Effector memory CD4-positive, alpha-beta T cell (primary cell): ENCODE results near the gene RARS2.

Source experiments
- DNase-seq, 3 donors: peaks; one replicate each; pipeline ENCODE4 v3.0.0-alpha.2; 2020
- H3K27ac ChIP-seq: 2 replicates; pipeline ENCODE4 v1.7.0; 2013; ENCODE audit warnings: mild to moderate bottlenecking, low read length, moderate library complexity; ENCODE audit not compliant: insufficient read depth, poor library complexity, severe bottlenecking
- H3K27me3 ChIP-seq: replicated peaks from 2 replicates; pipeline ENCODE4 v1.7.0; 2013; ENCODE audit warnings: mild to moderate bottlenecking, low read length; ENCODE audit not compliant: insufficient read depth, control insufficient read depth, poor library complexity, severe bottlenecking
- H3K36me3 ChIP-seq: 2 replicates; pipeline ENCODE4 v1.7.0; 2013; ENCODE audit warnings: mild to moderate bottlenecking, low read length, moderate library complexity; ENCODE audit not compliant: control insufficient read depth, insufficient read depth
- H3K4me1 ChIP-seq: 2 replicates; pipeline ENCODE4 v1.7.0; 2013; ENCODE audit warnings: low read length, mild to moderate bottlenecking; ENCODE audit not compliant: control insufficient read depth, insufficient read depth, poor library complexity, severe bottlenecking
- H3K4me3 ChIP-seq: 2 replicates; pipeline ENCODE4 v1.7.0; 2013; ENCODE audit warnings: low read length, low read depth, mild to moderate bottlenecking; ENCODE audit not compliant: insufficient read depth, poor library complexity, severe bottlenecking
- H3K9me3 ChIP-seq: 2 replicates; pipeline ENCODE4 v1.7.0; 2013; ENCODE audit warnings: mild to moderate bottlenecking, low read length, moderate library complexity; ENCODE audit not compliant: control insufficient read depth

Gene RARS2

GRCh38 chr6:87544474-87544735, 45.4 kb downstream of the RARS2 start:
- no peak for DNase-seq
- Histone ChIP-seq H3K4me1 (no peaks in the 10 kb centered on the region), H3K27me3 (no peaks in the 10 kb centered on the region), H3K4me3 (no peak overlapping the region), H3K36me3 (peaks cover 51% of the 10 kb centered on the region), H3K27ac (no peak overlapping the region), H3K9me3 (no peaks in the 10 kb centered on the region)

DNA sequence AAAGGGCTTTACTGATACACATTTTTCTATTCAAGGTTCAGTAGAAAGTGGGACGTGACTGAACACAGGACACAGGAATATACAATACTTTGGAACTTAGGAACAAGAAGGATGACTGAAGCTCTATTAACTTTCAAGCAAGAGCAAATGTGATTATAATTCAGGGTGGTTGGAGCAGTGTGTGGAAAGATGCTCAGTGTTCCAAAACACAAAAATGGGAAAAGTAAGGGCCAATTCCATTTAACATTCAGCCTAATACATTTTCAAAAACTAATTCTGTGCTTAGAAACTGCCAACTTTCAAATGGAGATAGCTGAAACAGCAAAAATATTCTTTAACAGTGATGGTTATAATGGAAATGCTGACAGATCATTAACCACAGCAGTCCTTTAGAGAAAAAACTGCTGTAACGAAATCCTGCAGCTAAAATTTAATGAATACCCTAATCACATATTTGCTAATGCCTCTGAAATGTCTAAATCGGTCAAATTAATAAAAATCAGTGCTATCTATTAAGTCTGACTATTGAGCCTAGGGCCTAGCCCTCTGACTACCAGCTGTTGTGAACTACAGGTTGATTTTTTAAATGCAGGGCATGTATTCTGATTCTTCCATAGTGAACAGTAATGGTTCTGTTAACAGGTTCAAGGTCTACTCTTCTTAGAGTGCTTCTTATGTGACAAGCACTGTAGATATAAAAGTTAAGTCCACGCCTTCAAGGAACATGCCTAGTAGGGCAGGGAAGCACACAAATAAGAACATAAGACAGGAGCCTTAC, 45.9 kb downstream of the RARS2 start:
- Histone ChIP-seq H3K4me3 (no peak overlapping the region), H3K27ac (no peak overlapping the region), H3K9me3 (no peaks in the 10 kb centered on the region), H3K36me3 (peaks cover 56% of the 10 kb centered on the region), H3K27me3 (no peaks in the 10 kb centered on the region), H3K4me1 (no peaks in the 10 kb centered on the region)
- no peak for DNase-seq

GRCh38 chr6:87541744-87542143, 48.0 kb downstream of the RARS2 start:
- no peak for DNase-seq
- Histone ChIP-seq H3K4me1 (no peaks in the 10 kb centered on the region), H3K27ac (no peak overlapping the region), H3K9me3 (no peaks in the 10 kb centered on the region), H3K36me3 (peaks cover 49% of the 10 kb centered on the region), H3K4me3 (no peak overlapping the region), H3K27me3 (no peaks in the 10 kb centered on the region)

- H3K27ac ChIP-seq: no peak overlapping the region
- H3K4me1 ChIP-seq: no peaks in the 10 kb centered on the region
- H3K4me3 ChIP-seq: no peak overlapping the region
- H3K9me3 ChIP-seq: no peaks in the 10 kb centered on the region
- DNase-seq: no peak
- H3K27me3 ChIP-seq: no peaks in the 10 kb centered on the region
- peaks cover 42% of the 10 kb centered on the region for H3K36me3 ChIP-seq
Observed at GRCh38 chr6:87541041-87541440, 48.7 kb downstream of the RARS2 start.

DNA sequence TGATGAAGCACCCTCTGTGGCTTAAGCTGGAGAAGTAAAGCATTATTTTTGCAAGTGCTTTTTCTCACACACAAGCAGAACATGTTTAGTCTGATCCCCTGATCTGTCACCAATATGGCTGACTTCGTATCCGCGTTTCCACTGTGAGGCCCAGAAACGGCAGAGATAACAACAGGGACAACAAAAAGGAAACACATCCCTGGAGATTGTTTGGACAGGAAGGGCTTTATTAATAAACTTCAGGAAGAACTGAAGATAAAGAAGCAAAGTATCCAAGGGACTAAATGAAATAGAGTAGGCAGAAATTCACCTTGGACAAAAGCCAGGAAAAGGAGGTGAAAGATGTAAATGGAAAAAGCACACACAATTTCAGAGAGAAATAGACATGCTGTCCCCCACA, 49.2 kb downstream of the RARS2 start:
- Histone ChIP-seq H3K27me3 (no peaks in the 10 kb centered on the region), H3K4me3 (no peak overlapping the region), H3K9me3 (no peaks in the 10 kb centered on the region), H3K36me3 (peaks cover 39% of the 10 kb centered on the region), H3K27ac (no peak overlapping the region), H3K4me1 (no peaks in the 10 kb centered on the region)
- no peak for DNase-seq

GRCh38 chr6:87539554-87539953, 50.2 kb downstream of the RARS2 start:
- no peaks in the 10 kb centered on the region for H3K4me1 ChIP-seq
- no peak overlapping the region for H3K27ac ChIP-seq
- no peak overlapping the region for H3K4me3 ChIP-seq
- no peaks in the 10 kb centered on the region for H3K27me3 ChIP-seq
- no peaks in the 10 kb centered on the region for H3K9me3 ChIP-seq
- DNase-seq: no peak
- peaks cover 34% of the 10 kb centered on the region for H3K36me3 ChIP-seq

GRCh38 chr6:87538510-87539260, 51.1 kb downstream of the RARS2 start:
- peaks cover 28% of the 10 kb centered on the region for H3K36me3 ChIP-seq
- H3K4me1 ChIP-seq: no peaks in the 10 kb centered on the region
- no peak for DNase-seq
- H3K27me3 ChIP-seq: no peaks in the 10 kb centered on the region
- H3K4me3 ChIP-seq: no peak overlapping the region
- H3K27ac ChIP-seq: no peak overlapping the region
- no peaks in the 10 kb centered on the region for H3K9me3 ChIP-seq

GRCh38 chr6:87534377-87535047, 55.3 kb downstream of the RARS2 start:
- H3K4me3 ChIP-seq: no peak overlapping the region
- no peaks in the 10 kb centered on the region for H3K27me3 ChIP-seq
- H3K27ac ChIP-seq: no peak overlapping the region
- no peaks in the 10 kb centered on the region for H3K9me3 ChIP-seq
- peaks cover 18% of the 10 kb centered on the region for H3K36me3 ChIP-seq
- DNase-seq: no peak
- H3K4me1 ChIP-seq: no peaks in the 10 kb centered on the region

GRCh38 chr6:87529221-87529620, 60.6 kb downstream of the RARS2 start:
- DNase-seq: no peak
- H3K36me3 ChIP-seq: peaks cover 15% of the 10 kb centered on the region
- H3K9me3 ChIP-seq: no peaks in the 10 kb centered on the region
- H3K4me1 ChIP-seq: no peaks in the 10 kb centered on the region
- H3K27me3 ChIP-seq: no peaks in the 10 kb centered on the region
- no peak overlapping the region for H3K4me3 ChIP-seq
- H3K27ac ChIP-seq: no peak overlapping the region

GRCh38 chr6:87522686-87523085, 67.1 kb downstream of the RARS2 start:
- Histone ChIP-seq H3K4me3 (no peak overlapping the region), H3K27ac (no peak overlapping the region), H3K27me3 (no peaks in the 10 kb centered on the region), H3K4me1 (no peaks in the 10 kb centered on the region), H3K36me3 (peaks cover 29% of the 10 kb centered on the region), H3K9me3 (no peaks in the 10 kb centered on the region)
- DNase-seq: no peak
